ENCODE measurements around the gene CRKL. TPM values are rescaled to one million over a fixed set of nuclear protein-coding genes. Genes with fewer than 3 reads are reported as not detected.

Gene CRKL
- total and polyA plus RNA-seq, 2 donors (not counting 1 experiment from before 2014, with no cell fraction given) = 17.1 to 76.7 TPM

DNA sequence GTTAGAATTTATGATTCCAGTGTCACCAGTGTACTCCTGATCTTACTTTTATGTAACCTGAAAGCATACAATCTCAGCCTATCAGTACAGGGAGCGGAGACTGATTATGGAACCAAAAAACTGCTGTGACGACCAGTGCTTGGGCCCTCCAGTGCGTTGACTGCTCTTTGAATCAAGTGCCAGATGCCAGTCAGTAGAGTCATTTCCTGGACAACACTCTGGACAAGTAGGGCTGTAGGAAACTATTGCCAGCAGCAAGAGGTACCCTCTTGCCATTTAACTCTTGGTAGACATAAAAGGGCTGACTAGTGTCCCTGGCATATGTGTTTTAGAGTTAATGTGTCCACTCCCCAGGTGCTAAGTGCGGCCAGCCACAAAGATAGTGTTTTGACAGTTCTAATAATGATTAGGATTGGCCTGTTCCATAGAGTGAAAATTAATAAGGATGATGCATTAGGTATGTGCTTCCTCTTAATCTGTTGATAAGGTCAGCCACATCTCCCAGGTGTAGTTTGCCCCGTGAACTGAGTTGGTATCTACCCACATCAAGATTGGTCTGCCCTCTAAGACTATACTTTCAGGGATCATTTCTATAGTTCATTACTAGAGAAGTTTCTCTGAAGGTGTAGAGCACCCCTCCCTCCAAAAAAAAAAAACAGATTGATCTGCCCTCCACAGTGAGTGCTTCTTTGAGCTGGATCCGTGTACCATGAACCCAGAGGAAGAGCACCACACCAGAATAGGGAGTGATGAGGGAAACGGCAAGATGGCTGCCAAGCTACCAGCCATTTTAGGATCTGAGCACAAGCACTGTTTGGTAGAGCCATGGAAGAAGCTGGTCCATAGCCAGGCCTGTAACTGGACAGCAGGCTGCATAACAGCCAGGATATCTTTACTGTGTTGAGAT is 29.1 kb downstream of the CRKL start:
- no peaks in the 10 kb centered on the region for H3K27me3 Mint-ChIP-seq
- Histone ChIP-seq H4K20me1 (ENCODE audit: control insufficient read depth, insufficient read depth, low read length, poor library complexity, severe bottlenecking) (peaks cover 82% of the 10 kb centered on the region), H3K27me3 (replicated peaks in 1 of 4; ENCODE audit: control extremely low read depth in 1 of 4, control insufficient read depth in 3 of 4, insufficient read depth in 4 of 4, low read length in 3 of 4) (no peaks in the 10 kb centered on the region), H3K27ac (ENCODE audit: low read length in 2 of 2) (no peak overlapping the region), H3K9me3 (ENCODE audit: control extremely low read depth in 1 of 3, control insufficient read depth in 2 of 3, insufficient read depth in 1 of 3, low read length in 2 of 3) (no peaks in the 10 kb centered on the region), H3K79me2 (ENCODE audit: control insufficient read depth, insufficient read depth, low read length) (peaks cover 84% of the 10 kb centered on the region), H3K36me3 (replicated peaks in 1 of 2; ENCODE audit: control extremely low read depth in 1 of 2, control insufficient read depth in 1 of 2, extremely low read depth in 1 of 2, insufficient read depth in 2 of 2, low read length in 1 of 2) (peaks cover 2 to 24% of the 10 kb centered on the region in 2 experiments), H2AFZ (ENCODE audit: insufficient read depth, low read depth, low read length, poor library complexity, severe bottlenecking) (no peak overlapping the region), H3K4me1 (ENCODE audit: control insufficient read depth in 2 of 2, insufficient read depth in 2 of 2, low read length in 2 of 2) (peaks cover 4 to 10% of the 10 kb centered on the region in 2 donors), H3K9ac (ENCODE audit: low read length) (no peak overlapping the region), H3K4me2 (replicated peaks; ENCODE audit: low read depth, low read length, poor library complexity, severe bottlenecking) (no peak overlapping the region), H3K4me3 (ENCODE audit: control extremely low read depth in 1 of 5, extremely low read depth in 1 of 5, insufficient read depth in 1 of 5, low read depth in 2 of 5, low read length in 4 of 5) (no peak overlapping the region)
- CTCF ChIA-PET = no interaction called here
- TF ChIP-seq, protein P1, sequence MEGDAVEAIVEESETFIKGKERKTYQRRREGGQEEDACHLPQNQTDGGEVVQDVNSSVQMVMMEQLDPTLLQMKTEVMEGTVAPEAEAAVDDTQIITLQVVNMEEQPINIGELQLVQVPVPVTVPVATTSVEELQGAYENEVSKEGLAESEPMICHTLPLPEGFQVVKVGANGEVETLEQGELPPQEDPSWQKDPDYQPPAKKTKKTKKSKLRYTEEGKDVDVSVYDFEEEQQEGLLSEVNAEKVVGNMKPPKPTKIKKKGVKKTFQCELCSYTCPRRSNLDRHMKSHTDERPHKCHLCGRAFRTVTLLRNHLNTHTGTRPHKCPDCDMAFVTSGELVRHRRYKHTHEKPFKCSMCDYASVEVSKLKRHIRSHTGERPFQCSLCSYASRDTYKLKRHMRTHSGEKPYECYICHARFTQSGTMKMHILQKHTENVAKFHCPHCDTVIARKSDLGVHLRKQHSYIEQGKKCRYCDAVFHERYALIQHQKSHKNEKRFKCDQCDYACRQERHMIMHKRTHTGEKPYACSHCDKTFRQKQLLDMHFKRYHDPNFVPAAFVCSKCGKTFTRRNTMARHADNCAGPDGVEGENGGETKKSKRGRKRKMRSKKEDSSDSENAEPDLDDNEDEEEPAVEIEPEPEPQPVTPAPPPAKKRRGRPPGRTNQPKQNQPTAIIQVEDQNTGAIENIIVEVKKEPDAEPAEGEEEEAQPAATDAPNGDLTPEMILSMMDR (IDR thresholded peaks at IDR 0.05) = no peak
- TF ChIP-seq EZH2 (IDR thresholded peaks at IDR 0.05; ENCODE audit: borderline replicate concordance, insufficient read depth, low read depth, low read length, poor library complexity, severe bottlenecking) = no peak
- intact Hi-C loops (cut with micrococcal nuclease) = no loop called here
- H3K27ac Mint-ChIP-seq = no peak overlapping the region
- DNase-seq (no peak), ATAC-seq (ENCODE audit: low read depth) (no peak)
- no peak overlapping the region for H3K4me3 Mint-ChIP-seq
- H3K4me1 Mint-ChIP-seq = peaks cover 40% of the 10 kb centered on the region
- POLR2A ChIA-PET = no interaction called here
- H3K9me3 Mint-ChIP-seq (ENCODE audit: insufficient read depth) = no peaks in the 10 kb centered on the region
- 92% methylated on average over 6 of the region's 7 CpGs for WGBS (ENCODE audit: insufficient coverage)

DNA sequence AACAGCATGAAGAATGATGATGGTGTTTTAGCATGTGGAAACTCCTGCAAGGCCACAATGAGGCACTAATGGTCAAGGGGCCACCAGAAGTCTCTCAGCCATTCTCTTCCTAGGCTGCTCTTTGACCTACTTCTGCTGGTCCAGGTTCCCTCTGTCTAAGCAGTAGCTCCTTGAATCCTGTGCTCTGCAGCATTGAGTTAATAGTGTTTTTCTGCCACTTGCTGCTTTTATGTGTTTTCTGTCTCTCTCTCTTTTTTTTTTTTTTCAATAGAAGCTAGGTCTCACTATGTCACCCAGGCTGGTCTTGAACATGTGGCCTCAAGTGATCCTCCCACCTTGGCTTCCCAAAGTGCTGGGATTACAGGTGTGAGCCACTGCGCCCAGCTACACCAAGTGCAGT is 29.8 kb downstream of the CRKL start:
- Histone ChIP-seq H3K4me3 (ENCODE audit: control extremely low read depth in 1 of 5, extremely low read depth in 1 of 5, insufficient read depth in 1 of 5, low read depth in 2 of 5, low read length in 4 of 5) (no peak overlapping the region), H2AFZ (ENCODE audit: insufficient read depth, low read depth, low read length, poor library complexity, severe bottlenecking) (no peak overlapping the region), H3K79me2 (ENCODE audit: control insufficient read depth, insufficient read depth, low read length) (peaks cover 80% of the 10 kb centered on the region), H3K27ac (ENCODE audit: low read length in 2 of 2) (no peak overlapping the region), H3K27me3 (replicated peaks in 1 of 4; ENCODE audit: control extremely low read depth in 1 of 4, control insufficient read depth in 3 of 4, insufficient read depth in 4 of 4, low read length in 3 of 4) (no peaks in the 10 kb centered on the region), H3K4me1 (ENCODE audit: control insufficient read depth in 2 of 2, insufficient read depth in 2 of 2, low read length in 2 of 2) (peaks cover 4 to 7% of the 10 kb centered on the region in 2 donors), H3K9me3 (ENCODE audit: control extremely low read depth in 1 of 3, control insufficient read depth in 2 of 3, insufficient read depth in 1 of 3, low read length in 2 of 3) (no peaks in the 10 kb centered on the region), H3K9ac (ENCODE audit: low read length) (no peak overlapping the region), H3K36me3 (replicated peaks in 1 of 2; ENCODE audit: control extremely low read depth in 1 of 2, control insufficient read depth in 1 of 2, extremely low read depth in 1 of 2, insufficient read depth in 2 of 2, low read length in 1 of 2) (peaks cover 2 to 30% of the 10 kb centered on the region in 2 experiments), H3K4me2 (replicated peaks; ENCODE audit: low read depth, low read length, poor library complexity, severe bottlenecking) (no peak overlapping the region), H4K20me1 (ENCODE audit: control insufficient read depth, insufficient read depth, low read length, poor library complexity, severe bottlenecking) (peaks cover 81% of the 10 kb centered on the region)
- Mint-ChIP-seq H3K27me3 (no peaks in the 10 kb centered on the region), H3K9me3 (ENCODE audit: insufficient read depth) (no peaks in the 10 kb centered on the region), H3K4me3 (no peak overlapping the region), H3K27ac (no peak overlapping the region), H3K4me1 (peaks cover 35% of the 10 kb centered on the region)
- no peak for ATAC-seq (ENCODE audit: low read depth)
- no peak for DNase-seq
- TF ChIP-seq EZH2 (IDR thresholded peaks at IDR 0.05; ENCODE audit: borderline replicate concordance, insufficient read depth, low read depth, low read length, poor library complexity, severe bottlenecking) = no peak
- TF ChIP-seq, protein P1 (IDR thresholded peaks at IDR 0.05) = no peak
- intact Hi-C loops (cut with micrococcal nuclease) = no loop called here
- ChIA-PET POLR2A (no interaction called here), CTCF (no interaction called here)
- WGBS (ENCODE audit: insufficient coverage) = no CpG with 5 or more reads among the region's 1 CpG
